NCI-H446 (cell line): Measurements from ENCODE around the gene PRR36.
"Not testable (repeated sequence)": the region's sequence is repeated elsewhere in the genome, so short reads cannot be mapped to it uniquely, and the experiment has no call there.

Source experiments
- DNase-seq, 2 experiments: peaks; one replicate each; lab custom pipeline; 2025; lab: John Stamatoyannopoulos, UW

Gene PRR36

GRCh38 chr19:7898967-7899366 lies 24.8 kb upstream of the PRR36 start:
- DNase-seq: no peak

- no peak for DNase-seq
These were observed 23.1 kb upstream of the PRR36 start for GRCh38 chr19:7897292-7897691.

DNA sequence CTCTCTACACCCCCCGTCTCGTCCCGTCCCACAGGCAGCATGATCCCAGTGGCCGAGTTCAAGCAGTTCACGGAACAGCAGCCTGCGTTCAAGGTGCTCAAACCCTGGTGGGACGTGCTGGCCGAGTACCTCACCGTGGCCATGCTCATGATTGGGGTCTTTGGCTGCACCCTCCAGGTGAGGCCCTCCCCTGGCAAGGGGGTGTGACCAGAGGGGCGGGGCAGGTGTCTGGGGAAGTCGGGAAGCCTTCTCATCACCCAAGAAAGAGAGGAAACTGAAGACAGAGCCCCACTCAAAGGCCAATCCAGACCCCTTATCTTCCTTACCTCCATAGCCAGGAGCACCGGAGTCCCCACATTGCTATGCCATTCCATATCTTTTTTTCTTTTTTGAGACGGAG lies 21.4 kb upstream of the PRR36 start:
- DNase-seq: no peak

DNA sequence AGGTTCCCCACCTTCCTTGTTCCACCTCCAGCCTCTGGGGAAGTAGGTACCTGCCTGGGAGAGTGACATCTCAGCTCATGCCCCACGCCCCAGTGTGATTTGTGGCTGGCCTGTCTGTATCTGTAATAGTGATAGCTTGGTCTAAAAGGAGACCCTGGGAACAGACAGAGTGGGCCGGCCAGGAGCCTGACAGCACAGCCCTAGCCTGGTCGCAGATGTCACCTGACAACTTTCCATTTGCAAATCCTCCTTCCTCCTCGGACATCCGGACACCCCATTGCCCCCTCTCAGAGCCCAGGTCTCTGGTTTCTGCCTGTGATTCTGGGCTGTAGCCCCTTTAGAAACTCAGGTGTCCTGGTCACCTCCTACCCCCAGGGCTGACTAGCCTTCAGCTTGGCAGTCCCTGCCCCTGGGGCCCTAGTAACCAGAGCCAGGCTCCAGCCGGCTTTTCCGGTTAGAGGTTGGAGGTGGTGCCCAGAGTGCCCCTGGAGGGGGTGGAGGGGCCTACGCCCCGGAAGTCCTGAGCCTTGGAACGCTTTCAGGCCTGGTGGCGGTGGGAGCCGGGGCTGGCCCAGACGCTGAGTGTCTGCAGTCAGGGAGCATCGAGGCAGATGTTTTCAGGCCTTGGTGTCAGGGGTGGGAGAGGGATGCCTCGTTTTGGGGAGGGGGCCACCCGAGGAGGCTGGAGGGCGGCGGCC lies 20.6 kb upstream of the PRR36 start:
- DNase-seq: no peak

- DNase-seq: not testable (repeated sequence)
These were observed 19.3 kb upstream of the PRR36 start for GRCh38 chr19:7893362-7894101.

DNA sequence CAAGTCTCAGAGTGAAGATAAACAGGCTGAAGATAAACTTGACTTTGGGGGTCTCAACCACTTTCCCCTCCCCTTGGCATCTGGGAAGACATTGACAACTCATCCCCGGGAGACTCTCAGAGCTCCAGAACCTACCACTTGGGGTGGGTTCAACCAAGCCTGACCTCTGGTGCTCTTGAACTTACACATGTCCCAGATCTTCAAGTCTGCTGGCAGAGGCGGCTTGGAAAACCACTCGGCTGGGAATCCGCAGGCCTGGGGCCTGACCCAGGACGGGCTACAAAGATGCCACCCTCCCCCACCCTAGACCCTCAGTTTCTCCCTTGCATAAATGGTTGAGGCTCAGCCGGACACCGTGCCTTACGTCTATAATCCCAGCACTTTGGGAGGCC lies 14.6 kb upstream of the PRR36 start:
- no peak for DNase-seq

DNA sequence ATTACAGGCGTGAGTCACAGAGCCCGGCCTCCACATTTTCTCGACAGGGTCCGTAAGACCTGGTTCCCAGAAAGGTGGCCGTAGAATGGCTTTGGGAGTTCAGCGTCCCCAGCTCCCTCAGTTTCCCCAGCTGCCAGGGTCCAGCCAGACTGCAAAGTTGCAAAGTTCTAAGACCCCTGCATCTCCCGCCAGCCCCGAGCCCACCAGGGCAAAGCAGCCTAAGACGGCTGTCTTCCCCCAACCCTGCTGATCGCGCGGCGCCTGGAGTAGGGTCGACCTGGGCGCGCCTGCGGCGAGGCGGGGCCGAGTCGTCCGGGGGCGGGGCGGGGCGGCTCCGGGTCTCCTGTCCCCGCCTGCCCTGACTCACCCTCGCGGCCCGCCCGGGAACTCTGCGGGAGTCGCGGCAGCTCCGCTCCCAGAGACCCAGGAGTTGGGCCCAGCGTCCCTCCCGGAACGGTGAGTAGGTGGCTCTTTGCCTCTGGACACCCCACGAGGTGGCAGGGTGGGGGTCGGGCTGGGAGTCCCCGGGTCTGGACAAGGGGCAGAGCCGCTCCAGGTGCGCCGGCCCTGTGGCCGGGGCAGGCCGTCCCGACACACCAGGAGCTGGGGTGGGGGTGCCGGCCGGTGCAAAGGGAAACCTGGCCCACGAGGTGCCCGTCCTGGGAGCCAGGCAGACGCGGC lies 14.1 kb upstream of the PRR36 start, which contains the start of gene LRRC8E:
Gene LRRC8E, plus strand, starts transcription at position 366 of the 681 bp plus-strand sequence. CDS start 7,094 bp downstream, outside the sequence.
- no peak for DNase-seq

GRCh38 chr19:7887408-7888144 lies 13.4 kb upstream of the PRR36 start:
- no peak for DNase-seq

- no peak for DNase-seq
These were observed 11.6 kb upstream of the PRR36 start for GRCh38 chr19:7885818-7886217.

GRCh38 chr19:7883796-7884570 lies 9.8 kb upstream of the PRR36 start:
- no peak for DNase-seq

GRCh38 chr19:7883105-7883504 lies 8.9 kb upstream of the PRR36 start:
- no peak for DNase-seq

- no peak for DNase-seq
These were observed 7.7 kb upstream of the PRR36 start for GRCh38 chr19:7881910-7882309.

GRCh38 chr19:7879836-7880235 lies 5.6 kb upstream of the PRR36 start:
- DNase-seq: no peak

DNA sequence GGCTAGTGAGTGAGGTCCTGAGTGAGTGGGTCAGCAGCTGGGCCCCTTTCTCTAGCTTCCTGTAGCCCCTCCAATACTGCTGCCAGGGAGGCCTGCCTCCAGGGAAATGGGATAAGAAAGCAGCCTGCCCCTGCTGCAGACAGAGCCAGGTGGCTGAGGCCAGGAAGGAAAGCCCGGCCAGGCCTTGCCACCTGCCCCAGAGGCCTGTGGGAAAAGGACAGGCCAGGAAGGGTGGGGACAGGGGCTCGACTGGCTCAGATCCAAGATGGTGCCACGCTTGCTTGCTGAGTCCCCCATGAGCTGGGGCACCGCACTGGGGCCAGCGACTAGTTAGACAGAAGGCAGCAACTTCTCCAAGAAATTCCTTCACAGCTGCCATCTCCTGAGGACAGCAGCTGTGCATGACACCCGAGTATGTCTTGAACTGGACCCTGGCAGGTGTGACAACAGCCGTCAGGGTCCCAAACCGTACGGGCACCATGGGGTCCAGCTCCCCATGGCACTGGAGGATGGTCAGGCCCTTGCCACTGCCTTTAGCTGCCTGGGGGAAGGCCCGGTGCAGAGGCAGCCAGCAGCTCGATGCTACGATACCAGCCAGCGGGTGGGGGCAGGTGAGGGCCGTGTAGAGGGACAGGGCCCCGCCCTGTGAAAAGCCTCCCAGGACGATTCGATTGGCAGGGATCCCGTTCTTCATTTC lies 5.1 kb upstream of the PRR36 start:
- DNase-seq: no peak

- no peak for DNase-seq
These were observed 3.2 kb upstream of the PRR36 start for GRCh38 chr19:7877249-7877836.

GRCh38 chr19:7874897-7875273 lies 695 bp upstream of the PRR36 start:
- no peak for DNase-seq

DNA sequence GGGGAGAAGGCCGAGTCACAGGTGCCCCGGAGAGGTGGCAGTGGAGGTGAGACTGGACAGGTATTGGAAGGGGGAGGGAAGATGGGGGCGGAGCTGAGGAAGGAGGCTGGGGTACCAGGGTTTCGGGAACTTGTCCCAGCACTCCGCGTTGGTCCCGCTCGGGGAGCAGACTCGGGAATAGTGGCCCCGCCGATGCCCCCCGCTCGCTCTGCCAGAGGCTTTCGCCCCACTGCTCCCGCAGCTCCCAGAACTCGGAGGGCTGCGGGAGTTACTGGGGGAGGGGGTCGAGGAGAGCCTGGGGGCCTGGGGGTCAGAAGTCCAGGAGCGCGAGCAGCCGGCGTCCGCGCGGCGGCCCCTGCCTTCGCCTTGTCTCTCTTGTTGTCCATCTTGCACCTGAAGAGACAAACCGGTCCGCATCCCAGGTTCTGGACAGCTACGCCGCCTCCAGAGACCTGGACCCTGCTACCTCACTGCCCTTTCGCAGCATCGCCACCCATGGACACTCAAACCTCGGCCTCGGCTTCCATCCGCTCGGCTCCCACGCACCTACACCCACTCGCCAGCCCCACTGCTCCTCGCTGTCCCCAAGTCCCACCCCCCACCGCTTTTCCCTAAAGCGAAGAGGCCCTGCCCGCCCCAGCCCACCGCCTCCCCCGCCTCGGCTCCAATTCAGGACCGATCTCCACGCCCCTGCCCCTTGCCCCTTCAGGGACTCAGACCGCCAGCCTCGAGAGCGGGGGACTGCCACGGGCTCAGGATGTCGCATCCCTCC lies 700 bp downstream of the PRR36 start:
- no peak for DNase-seq

DNA sequence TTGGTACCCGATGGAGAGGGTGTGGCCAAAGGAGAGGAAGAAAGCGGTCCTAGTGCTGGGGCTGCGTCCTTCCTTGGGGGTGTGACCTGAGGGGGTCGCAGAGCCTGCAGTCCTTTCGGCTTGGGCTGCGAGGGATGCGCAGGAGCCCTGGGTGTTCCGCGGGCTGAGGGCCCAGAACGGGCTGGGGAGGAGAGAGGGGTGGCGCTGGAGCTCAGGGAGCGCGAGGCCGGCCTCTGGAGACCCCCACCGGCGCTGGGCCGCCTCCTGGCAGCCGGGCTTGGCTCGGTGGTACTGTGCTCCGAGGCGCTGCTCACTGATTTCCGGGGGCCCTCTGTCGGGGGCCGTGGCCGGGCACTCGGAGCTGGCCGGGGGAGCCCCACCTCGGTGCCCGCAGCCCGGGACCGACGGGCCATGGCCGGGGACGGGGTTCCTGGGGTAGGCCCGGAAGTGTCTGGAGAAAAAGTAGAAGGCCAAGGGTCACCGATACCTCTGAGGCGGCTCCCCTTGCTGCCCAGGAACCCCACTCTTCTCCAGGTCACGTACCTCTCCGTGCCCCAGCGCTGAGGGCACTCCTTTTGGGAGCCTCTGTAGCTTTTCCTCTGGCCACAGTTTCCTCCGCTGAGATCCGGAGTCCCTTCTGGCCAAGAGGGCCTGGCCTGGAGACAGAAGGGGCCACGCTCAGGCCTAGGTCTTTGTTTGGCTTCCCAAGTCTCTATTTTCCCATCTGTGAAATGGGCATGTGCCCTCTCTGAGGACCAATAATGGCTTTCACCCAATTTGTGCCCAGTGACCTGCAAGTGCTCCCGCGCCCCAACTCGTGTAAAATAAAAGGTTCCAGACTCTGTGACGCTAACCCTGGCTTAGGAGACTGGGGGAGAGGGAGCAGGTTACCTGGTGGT lies 1.6 kb downstream of the PRR36 start:
- DNase-seq: no peak
